Upper lobe of left lung (tissue), 6 donors: ENCODE data around the gene NAA80. TPM values are rescaled to one million over a fixed set of nuclear protein-coding genes. Genes with fewer than 3 reads are reported as not detected.

ENCODE experiments used
- ATAC-seq, 2 donors: fragments of 200-7000 bp; cut with Tn5 transposase; one replicate each; pipeline ENCODE4 v1.9.1; 2022; ENCODE audit warnings: mild to moderate bottlenecking in 2 of 2, moderate library complexity in 2 of 2; ENCODE audit not compliant: low FRiP score in 2 of 2
- DNase-seq, 2 donors: peaks; one replicate each; pipeline ENCODE4 v3.0.0-alpha.2; 2019 to 2020
- H3K27ac ChIP-seq, 4 donors: fragments of 200-600 bp; sonication (generic); one replicate each; pipeline ENCODE4 v1.5.1; 2016 to 2019
- H3K27me3 ChIP-seq, 4 donors: fragments of 200-600 bp; sonication (generic); one replicate each; pipeline ENCODE4 v1.5.1; 2017 to 2019
- H3K36me3 ChIP-seq, 4 donors: fragments of 200-600 bp; sonication (generic); one replicate each; pipeline ENCODE4 v1.5.1; 2016 to 2019
- H3K4me1 ChIP-seq, 4 donors: fragments of 200-600 bp; sonication (generic); one replicate each; pipeline ENCODE4 v1.5.1; 2018 to 2019
- H3K4me3 ChIP-seq, 4 donors: fragments of 200-600 bp; sonication (generic); one replicate each; pipeline ENCODE4 v1.5.1; 2017 to 2019; ENCODE audit warnings: mild to moderate bottlenecking in 2 of 4, moderate library complexity in 1 of 4
- H3K9me3 ChIP-seq, 4 donors: fragments of 200-600 bp; sonication (generic); one replicate each; pipeline ENCODE4 v1.5.1; 2018 to 2019
- EP300 ChIP-seq, 4 donors: sonication (generic); formaldehyde crosslinking; IDR thresholded peaks; one replicate each; pipeline ENCODE4 v1.5.1; 2017; ENCODE audit warnings: antibody characterized with exemption in 4 of 4, control low read depth in 2 of 4
- POLR2A ChIP-seq, 4 donors: fragments of 450-650 bp; IDR thresholded peaks; one replicate each; pipeline ENCODE4 v1.5.1; 2016 to 2017; ENCODE audit warnings: antibody characterized with exemption in 4 of 4, mild to moderate bottlenecking in 2 of 4
- POLR2AphosphoS5 ChIP-seq, 2 donors: sonication (generic); formaldehyde crosslinking; IDR thresholded peaks; one replicate each; pipeline ENCODE4 v1.5.1; 2017; ENCODE audit warnings: antibody characterized with exemption in 2 of 2
- WGBS, 2 donors: methylation state at CpG; one replicate each; pipeline ENCODE4 v1.1.5; 2017 to 2018; 5-methylcytosine and 5-hydroxymethylcytosine counted together
- total RNA-seq, 6 donors: library from RNA; depleted of rRNA in 4 of 6; stranded (reverse); fragments of >200 nt in 4 of 6; gene quantifications; one replicate each; pipeline versions ENCODE4 v1.1.0 to v1.2.1, GENCODE V29; 2016 to 2021
- TF ChIP-seq, protein P1 (sequence below), 6 experiments: fragments of 450-650 bp in 4 of 6; fragments of 200-600 bp in 2 of 6; sonication (generic) in 2 of 6; IDR thresholded peaks; one replicate each; pipeline ENCODE4 v1.5.1; 2016 to 2019; ENCODE audit warnings: antibody characterized with exemption in 6 of 6
- donor health status: DM: no; HTN: no; CAD: no; lungs with moderate emphysema.
- donor health status: DM: no; HTN: yes; CAD: no; lungs with severe emphysema.

NAA80 gene
- total RNA-seq, 6 donors from 2014 or later, result 12.1 to 34.5 (median 15.1) TPM

DNA sequence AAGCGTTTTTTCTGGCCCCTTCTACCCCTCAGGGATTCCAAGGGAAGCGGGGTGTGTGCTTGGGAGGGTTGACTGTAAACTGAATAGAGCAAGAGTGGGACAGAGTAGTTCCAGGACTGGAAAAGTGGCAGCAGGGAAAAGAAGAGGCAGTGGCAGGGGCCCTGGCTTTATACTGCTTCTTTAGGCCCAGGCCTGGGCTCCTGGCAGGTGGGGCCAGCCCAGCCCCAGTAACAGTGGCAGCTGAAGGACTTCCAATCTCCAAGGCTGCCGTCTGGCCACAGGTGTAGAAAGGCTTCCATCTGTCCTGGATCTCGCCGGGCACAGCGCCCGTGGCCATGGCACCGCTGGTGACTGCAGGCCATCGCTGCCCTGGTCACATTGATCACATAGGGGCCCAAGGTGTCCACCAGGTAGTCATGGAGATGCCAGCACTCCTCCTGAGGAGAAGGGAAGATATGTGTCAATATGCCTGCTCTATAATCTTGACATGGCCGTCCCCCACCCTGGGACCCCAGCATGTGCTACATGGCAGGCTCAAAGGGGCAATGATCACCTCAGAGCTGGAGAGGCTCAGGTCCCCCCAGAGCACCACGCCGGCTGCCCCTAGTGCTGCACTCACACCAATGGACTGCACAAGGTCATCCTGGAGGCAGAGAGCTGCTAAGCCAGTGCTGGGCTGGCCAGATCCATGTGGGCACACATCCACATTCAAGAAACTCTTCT is 6.0 kb downstream of the NAA80 start:
- Histone ChIP-seq H3K4me3 (peak overlapping the region in 1 of 4 donors; percentile 91), H3K36me3 (peaks cover 11 to 26% (median 22%) of the 10 kb centered on the region in 4 donors), H3K9me3 (no peaks in the 10 kb centered on the region), H3K27me3 (no peaks in the 10 kb centered on the region), H3K4me1 (peaks cover 21 to 30% (median 26%) of the 10 kb centered on the region in 4 donors), H3K27ac (peak overlapping the region; percentile 84 to 94 (median 92))
- WGBS, 2 donors, result 76 to 82% methylated on average over 9 to 12 of the region's 12 CpGs
- ATAC-seq, result no peak
- TF ChIP-seq, protein P1, sequence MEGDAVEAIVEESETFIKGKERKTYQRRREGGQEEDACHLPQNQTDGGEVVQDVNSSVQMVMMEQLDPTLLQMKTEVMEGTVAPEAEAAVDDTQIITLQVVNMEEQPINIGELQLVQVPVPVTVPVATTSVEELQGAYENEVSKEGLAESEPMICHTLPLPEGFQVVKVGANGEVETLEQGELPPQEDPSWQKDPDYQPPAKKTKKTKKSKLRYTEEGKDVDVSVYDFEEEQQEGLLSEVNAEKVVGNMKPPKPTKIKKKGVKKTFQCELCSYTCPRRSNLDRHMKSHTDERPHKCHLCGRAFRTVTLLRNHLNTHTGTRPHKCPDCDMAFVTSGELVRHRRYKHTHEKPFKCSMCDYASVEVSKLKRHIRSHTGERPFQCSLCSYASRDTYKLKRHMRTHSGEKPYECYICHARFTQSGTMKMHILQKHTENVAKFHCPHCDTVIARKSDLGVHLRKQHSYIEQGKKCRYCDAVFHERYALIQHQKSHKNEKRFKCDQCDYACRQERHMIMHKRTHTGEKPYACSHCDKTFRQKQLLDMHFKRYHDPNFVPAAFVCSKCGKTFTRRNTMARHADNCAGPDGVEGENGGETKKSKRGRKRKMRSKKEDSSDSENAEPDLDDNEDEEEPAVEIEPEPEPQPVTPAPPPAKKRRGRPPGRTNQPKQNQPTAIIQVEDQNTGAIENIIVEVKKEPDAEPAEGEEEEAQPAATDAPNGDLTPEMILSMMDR (IDR thresholded peaks at IDR 0.05), result no peak
- TF ChIP-seq POLR2AphosphoS5 (IDR thresholded peaks at IDR 0.05), result no peak
- peak in 1 of 2 donors; percentile 87 for DNase-seq

DNA sequence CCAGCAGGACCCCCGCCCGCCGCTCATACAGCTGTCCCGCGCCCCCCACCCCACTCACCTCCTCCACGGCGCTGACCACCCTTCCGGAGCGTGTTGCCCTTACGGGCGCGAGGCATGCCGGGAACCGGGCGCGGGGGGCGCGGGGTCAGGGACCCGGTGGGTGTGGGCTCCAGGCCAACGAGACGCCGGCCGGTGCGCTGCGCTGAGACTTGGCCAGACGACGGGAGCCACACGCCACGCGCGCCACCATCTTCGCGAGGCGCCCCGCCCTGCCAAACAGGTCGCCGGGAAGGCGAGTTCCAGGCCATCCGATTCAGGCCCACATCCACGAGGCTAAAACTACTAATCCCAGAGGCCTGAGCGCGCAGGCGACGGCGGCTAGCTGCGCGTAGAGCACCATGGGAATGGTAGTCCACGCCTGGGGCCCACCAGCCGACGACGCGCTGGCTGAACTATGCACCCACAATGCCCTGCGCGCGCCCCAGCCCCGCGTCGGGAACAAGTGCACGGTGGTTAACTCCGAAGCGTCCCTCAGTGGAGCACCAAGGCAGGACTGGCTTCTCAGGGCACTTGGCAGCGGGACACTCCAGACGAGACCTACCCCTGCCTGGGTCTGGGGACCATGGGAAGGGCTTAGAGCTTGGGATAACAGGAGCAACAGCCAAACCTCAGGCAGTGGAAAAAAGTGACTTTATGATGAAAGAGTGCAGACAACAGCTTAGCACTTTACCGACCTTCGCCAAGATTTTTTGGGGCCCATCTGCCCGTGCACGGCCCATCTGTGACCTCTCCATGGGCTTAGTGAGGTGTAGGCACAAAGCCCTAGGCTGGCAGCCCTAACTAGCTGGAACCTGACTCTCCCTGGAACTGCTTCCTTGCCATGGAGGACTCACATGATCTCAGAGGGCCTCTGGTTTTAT is 6.8 kb downstream of the NAA80 start, which contains the start of gene IFRD2:
TSS of gene IFRD2 (minus strand) at position 271 of the 920 bp plus-strand sequence. CDS start at position 116, 155 bp downstream.
- peak in 2 of 4 donors; percentile 57 to 68 for TF ChIP-seq POLR2A (IDR thresholded peaks at IDR 0.05)
- TF ChIP-seq, protein P1 (IDR thresholded peaks at IDR 0.05), result peak in 1 of 6 experiments; percentile 48
- no peak for TF ChIP-seq EP300 (IDR thresholded peaks at IDR 0.05)
- peak; percentile 89 to 93 for TF ChIP-seq POLR2AphosphoS5 (IDR thresholded peaks at IDR 0.05)
- peaks cover 16 to 24% (median 21%) of the 10 kb centered on the region in 4 donors for H3K4me1 ChIP-seq

DNA sequence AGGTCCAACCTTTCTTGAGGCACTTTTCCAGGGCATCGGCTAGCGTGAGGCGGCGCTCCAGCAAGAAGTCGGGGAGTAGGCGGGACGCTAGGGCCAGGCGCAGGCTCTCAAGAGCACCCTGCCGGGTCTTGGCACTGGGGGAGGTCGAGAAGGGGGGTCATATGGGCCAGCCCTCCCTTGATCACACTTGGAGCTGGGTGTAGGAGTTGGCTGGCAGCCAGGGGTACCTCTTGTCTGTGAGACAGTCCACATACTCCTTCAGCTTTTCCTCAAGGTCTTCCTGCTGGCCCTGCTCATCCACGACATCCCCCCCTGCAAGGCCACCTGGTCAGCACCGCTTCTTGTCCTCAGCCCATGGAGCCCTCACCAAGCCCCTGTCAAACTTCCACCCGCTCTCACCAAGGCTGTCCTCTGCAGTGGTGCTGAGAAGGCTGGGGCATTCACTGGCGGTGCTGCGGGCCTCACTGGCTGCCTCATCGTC is 9.0 kb downstream of the NAA80 start:
- Histone ChIP-seq H3K27me3 (no peaks in the 10 kb centered on the region), H3K36me3 (peaks cover 18 to 44% (median 39%) of the 10 kb centered on the region in 4 donors), H3K4me3 (no peak overlapping the region), H3K9me3 (no peaks in the 10 kb centered on the region), H3K27ac (no peak overlapping the region), H3K4me1 (peaks cover 16 to 24% (median 21%) of the 10 kb centered on the region in 4 donors)
- WGBS, 2 donors, result 79 to 96% methylated on average over 8 to 16 of the region's 16 CpGs
- no peak for TF ChIP-seq EP300 (IDR thresholded peaks at IDR 0.05)
- TF ChIP-seq, protein P1 (IDR thresholded peaks at IDR 0.05), result no peak
- TF ChIP-seq POLR2AphosphoS5 (IDR thresholded peaks at IDR 0.05), result no peak
- TF ChIP-seq POLR2A (IDR thresholded peaks at IDR 0.05), result no peak
- DNase-seq, result peak in 1 of 2 donors; percentile 68
- no peak for ATAC-seq

More for the DNA sequence above, 6.8 kb downstream of the NAA80 start, which contains the start of gene IFRD2:
- WGBS, 2 donors, result 0 to 1% methylated on average over 16 to 39 of the region's 67 CpGs
- Histone ChIP-seq H3K27me3 (no peaks in the 10 kb centered on the region), H3K36me3 (peaks cover 18 to 35% (median 28%) of the 10 kb centered on the region in 4 donors), H3K9me3 (no peaks in the 10 kb centered on the region), H3K4me3 (peak within 1 kb of the TSS; percentile 69 to 94 (median 88)), H3K27ac (peak within 1 kb of the TSS; percentile 84 to 94 (median 92))
- peak; percentile 98 for ATAC-seq
- DNase-seq, result peak; percentile 99

DNA sequence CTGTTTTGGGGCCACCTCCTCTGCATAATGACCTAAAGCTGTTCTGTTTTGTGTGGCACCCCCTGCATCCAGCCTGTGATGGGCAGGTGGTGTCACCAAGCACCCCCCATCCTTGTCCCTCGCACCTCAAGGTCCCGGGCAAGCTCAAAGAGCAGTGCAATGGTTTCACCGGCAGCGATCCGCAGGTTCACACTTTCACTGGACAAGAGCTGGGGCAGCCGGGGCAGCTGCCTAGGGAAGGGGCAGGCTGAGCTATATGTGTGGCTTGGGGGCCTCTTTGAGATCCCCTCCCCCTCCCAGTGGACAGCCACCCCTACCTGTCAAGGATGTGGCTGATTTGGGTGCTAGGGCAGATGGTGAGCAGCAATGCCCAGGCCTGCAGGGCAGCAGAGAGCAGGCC is 10.1 kb downstream of the NAA80 start:
- no peak overlapping the region for H3K27ac ChIP-seq
- H3K4me3 ChIP-seq, result no peak overlapping the region
- DNase-seq, result no peak
- no peak for TF ChIP-seq EP300 (IDR thresholded peaks at IDR 0.05)
- no peak for TF ChIP-seq POLR2A (IDR thresholded peaks at IDR 0.05)
- TF ChIP-seq, protein P1 (IDR thresholded peaks at IDR 0.05), result no peak
- TF ChIP-seq POLR2AphosphoS5 (IDR thresholded peaks at IDR 0.05), result no peak
- 95 to 98% methylated on average over 6 of the region's 6 CpGs for whole genome bisulfite sequencing, 2 donors
- peaks cover 18 to 44% (median 39%) of the 10 kb centered on the region in 4 donors for H3K36me3 ChIP-seq
- no peaks in the 10 kb centered on the region for H3K9me3 ChIP-seq
- no peaks in the 10 kb centered on the region for H3K27me3 ChIP-seq
- H3K4me1 ChIP-seq, result peaks cover 16 to 24% (median 21%) of the 10 kb centered on the region in 4 donors
- ATAC-seq, result no peak
